Fibroblast of the conjunctiva (primary cell): ENCODE results near the gene MORC1.
A peak's percentile ranks its signal among the peaks of the same experiment; 100 is the strongest.

Source experiments
- DNase-seq: peaks from one replicate; pipeline ENCODE4 v3.0.0-alpha.2; 2010; ENCODE audit warnings: low read depth

Gene MORC1

GRCh38 chr3:109033000-109033660 is 84.8 kb downstream of the MORC1 start:
- no peak for DNase-seq

DNA sequence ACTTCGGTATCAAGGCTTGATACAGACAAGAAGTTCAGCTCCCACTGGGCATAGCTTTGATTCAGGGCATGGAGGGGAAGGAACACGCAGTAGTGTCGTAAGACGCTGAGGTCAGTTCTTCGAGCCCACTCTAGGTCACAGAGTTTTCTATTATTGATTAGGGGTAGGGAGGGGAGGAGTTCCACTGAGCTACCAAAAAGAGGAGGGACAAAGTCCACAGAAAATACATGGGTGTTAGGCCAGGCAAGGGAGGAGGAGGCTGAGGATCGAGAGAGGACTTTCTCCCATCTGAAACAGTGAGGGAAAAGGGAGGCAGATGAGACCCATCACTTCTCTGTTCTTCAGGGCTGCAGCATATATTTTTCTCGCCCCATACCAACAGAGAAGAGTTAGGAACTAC is 89.2 kb downstream of the MORC1 start:
- no peak for DNase-seq

DNA sequence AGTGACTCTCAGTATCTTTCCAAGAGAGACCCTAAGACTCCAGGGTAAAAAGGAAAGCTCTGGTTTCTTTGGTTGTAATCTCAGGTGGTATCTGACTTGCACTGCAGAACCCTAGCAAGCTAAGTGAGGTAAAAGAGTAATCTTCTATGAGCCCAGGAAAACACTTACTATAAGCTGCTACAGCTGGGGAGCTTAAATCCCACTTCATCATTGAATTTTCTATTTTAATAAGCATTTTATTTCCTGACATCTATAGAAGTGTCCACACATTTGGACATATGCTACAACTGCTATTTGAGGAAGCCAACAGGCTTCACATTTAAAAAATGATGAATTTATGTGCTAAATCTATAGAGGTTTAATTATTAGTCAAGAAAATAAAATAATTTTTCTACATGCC is 91.1 kb downstream of the MORC1 start:
- DNase-seq: no peak

- DNase-seq: no peak
These were observed 92.0 kb downstream of the MORC1 start for GRCh38 chr3:109025896-109026295.

DNA sequence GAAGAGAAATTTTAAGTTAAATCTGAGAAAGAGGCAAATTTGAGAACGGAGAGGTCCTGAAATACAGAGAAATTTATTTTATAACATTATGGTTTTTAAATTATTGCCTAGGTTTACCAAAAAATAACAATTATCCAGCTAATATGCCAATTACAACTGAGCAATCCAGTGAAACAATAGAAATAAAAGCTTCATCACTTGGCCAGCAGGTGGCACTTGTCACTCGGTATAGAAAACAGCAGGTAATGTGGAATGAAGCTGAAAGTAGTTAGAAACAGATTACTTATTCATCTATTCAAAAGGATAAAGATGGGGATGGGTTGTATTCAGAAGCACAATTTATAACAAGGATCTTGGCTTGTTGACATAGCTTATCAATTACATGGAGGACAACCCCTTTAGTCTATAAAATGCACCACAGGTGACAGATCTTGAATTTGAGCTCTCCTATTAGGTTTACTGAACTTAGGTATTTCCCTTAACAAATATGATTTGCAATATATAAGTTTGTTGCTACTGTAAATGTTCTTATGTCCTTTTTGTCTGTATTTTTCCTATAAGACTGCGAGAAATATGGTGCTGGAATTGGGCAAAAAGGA is 94.2 kb downstream of the MORC1 start:
- DNase-seq: peak; percentile 16

- DNase-seq: no peak
These were observed 94.8 kb downstream of the MORC1 start for GRCh38 chr3:109023167-109023566.

DNA sequence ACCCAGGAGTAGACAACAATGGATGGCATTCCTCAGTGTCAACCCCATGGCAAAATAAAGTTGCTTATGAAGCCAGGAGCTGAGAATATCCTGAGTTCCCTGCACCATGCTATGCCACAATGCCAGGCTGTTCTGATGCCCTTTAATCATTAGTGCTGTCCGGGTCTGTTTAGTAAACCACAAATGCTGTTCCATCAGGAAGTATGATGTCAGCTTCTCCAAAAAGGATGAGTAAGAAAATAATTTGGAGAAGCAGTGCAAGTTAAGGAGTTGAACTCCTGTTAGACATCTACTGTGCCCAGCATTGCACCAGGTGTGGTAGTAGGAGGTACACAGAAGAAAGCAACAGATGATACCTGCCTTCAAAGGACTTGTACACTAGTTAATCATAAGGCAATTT is 96.4 kb downstream of the MORC1 start:
- no peak for DNase-seq

- no peak for DNase-seq
These were observed 99.1 kb downstream of the MORC1 start for GRCh38 chr3:109018828-109019227.

GRCh38 chr3:109005443-109005842 is 112.5 kb downstream of the MORC1 start:
- no peak for DNase-seq

- DNase-seq: no peak
These were observed 119.5 kb downstream of the MORC1 start for GRCh38 chr3:108998436-108998835.

DNA sequence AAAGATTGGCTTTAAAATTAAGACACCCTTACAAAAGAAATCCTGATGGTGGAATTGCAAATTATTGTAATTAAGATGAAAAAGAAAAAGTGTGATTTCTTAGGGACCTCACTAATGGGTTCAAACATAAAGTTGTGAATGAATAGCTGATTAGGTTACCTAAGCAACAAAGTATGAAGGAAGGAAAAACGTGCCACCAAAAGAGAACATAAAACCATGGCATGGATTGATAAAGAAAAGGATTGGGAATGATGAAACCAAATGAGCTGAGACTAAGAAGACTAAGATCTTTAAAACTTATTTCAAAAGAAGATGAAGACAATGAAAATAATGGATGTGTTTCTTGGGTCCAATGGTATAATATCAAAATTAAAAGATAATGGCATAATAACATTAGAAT is 132.1 kb downstream of the MORC1 start:
- DNase-seq: no peak

DNA sequence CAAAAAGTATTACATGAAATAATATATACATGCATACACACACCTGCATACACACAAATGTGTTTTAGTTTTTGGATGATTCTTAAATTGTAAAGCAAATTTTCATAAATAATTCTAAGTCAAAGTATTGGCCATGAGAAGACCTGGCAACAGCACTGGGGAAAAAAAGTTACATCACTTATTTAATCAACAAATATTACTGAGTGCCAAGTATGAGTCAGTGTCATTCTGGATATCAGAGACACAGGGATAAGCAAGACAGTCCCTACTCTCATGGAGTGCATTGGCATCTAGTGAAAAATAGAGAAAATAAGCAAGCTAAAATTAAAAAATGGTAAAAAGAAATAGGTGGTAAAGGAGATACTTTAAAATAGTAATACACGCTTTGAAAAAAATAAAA is 134.9 kb downstream of the MORC1 start:
- no peak for DNase-seq

GRCh38 chr3:108976058-108976457 is 141.9 kb downstream of the MORC1 start:
- no peak for DNase-seq

- DNase-seq: no peak
These were observed 144.9 kb downstream of the MORC1 start for GRCh38 chr3:108973019-108973418.

DNA sequence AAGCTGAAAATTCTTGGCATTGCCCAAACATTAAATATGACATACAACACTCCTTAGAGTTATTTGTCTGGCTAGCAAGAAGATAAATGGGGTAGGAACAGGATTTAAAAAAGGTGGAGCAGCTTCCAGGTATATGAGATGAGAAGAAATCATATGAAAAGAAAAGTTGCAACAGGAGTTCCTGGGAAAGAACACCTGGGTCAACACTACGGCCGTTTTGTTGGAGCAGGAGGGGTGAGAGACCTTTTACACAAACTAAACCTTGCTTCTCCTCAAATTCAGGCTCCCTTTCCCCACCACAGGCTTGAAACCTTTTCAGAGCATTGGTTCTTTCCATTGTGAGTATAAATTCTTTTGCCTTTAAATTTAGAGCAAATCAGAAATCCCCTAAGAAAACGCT is 145.5 kb downstream of the MORC1 start:
- no peak for DNase-seq

- DNase-seq: no peak
These were observed 147.4 kb downstream of the MORC1 start for GRCh38 chr3:108970561-108970960.

GRCh38 chr3:108966773-108967172 is 151.2 kb downstream of the MORC1 start:
- no peak for DNase-seq

DNA sequence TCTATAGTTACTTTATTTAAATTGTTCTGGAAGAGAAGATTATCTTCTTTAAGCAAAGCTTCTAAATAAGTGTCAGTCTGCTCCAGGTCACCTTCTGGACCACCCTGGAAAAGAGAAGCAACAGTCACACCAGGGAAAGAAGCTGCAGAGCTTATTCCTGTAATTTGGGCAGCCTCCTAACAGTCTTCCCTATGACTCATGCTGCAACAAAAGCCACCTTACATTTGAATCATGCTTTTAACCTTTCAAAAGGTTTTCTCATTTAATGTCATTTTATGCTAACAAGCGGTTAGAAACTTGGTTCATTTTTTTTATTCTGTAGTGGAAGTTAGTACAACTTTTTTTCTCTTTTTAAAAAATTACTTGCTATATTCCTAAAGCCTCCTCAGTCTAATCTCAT is 158.9 kb downstream of the MORC1 start:
- no peak for DNase-seq

- DNase-seq: no peak
These were observed 164.2 kb downstream of the MORC1 start, which contains the start of gene GUCA1C for GRCh38 chr3:108953700-108954099. TSS of gene GUCA1C (minus strand) at chr3:108953879. CDS start at chr3:108953762, 117 bp downstream.

- DNase-seq: no peak
These were observed 164.7 kb downstream of the MORC1 start for GRCh38 chr3:108953210-108953609.

DNA sequence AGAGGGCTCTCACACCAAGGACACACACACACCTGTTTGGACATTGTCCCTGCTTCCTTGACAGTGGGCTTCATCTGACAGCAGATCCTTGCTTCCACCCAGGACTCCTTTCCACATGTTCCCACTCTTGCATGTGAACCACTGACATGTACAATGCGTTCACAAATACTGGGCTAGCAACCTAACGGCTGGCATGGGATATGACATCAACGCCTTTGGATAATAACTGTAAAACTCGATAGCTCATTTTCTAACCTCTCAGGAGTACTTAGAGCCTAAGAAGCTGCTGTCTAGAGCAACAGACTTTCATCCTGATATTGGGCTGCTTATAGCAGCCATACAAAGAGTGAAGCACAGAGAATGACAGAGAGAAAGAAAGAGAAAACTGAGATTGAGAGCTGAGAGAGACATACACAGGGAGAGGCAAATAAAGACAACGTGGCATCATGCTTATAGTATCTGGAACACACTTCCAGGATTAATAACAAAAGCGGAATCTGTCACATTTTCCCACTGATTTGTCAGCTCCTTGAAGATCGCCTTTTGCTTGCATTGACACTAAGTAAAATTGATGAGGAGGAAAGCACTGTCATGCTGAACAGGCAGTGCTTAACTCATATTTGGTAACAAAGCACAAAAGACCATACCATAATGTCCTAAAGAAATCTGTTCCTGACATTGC is 166.0 kb downstream of the MORC1 start:
- DNase-seq: no peak

DNA sequence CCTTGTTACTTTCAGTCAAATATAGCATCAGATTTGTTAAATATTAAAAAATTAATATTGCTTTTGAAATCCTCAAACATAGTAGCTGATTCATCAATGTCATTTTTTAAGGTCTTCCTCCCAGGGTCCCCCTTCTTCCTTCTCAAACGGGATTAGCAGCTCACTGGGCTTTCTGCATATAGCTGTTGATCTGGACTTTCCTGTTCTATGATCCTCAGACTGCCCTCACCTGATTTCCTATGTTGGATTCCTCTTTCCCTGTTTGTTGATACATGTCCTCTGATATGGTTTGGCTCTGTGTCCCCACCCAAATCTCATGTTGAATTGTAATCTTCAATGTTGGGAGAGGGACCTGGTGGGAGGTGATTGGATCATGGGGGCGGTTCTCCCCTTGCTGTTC is 170.1 kb downstream of the MORC1 start:
- DNase-seq: no peak
